GM21423 (cell line): ENCODE measurements around the gene MICALL1.
"Not testable (repeated sequence)": the region's sequence is repeated elsewhere in the genome, so short reads cannot be mapped to it uniquely, and the experiment has no call there.

Source experiments
- ATAC-seq: cut with Tn5 transposase; IDR thresholded peaks from one replicate; pipeline ENCODE4 v1.9.1; 2021; ENCODE audit warnings: mild to moderate bottlenecking, moderate library complexity; ENCODE audit not compliant: unreplicated experiment

Gene MICALL1

DNA sequence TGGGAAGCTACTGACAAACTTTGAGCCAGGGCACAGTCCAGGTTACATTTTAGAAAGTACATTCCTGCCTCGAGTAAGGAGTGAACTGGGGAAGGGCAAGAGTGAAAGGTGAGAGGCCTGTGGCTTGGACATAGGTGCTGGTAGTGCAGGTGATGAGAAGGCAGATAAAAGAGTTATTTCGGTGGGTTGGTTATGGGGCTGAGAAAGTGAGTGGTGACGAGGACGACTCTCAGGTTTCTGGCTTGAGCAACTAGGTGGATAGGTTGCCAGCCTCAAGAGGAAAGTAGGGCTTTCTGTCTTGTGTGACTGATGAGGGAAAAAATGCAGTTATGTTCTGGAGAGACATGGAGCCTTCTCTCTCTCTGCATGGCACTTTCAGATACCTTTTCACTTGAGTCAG lies 51.1 kb downstream of the MICALL1 start:
- no peak for ATAC-seq

DNA sequence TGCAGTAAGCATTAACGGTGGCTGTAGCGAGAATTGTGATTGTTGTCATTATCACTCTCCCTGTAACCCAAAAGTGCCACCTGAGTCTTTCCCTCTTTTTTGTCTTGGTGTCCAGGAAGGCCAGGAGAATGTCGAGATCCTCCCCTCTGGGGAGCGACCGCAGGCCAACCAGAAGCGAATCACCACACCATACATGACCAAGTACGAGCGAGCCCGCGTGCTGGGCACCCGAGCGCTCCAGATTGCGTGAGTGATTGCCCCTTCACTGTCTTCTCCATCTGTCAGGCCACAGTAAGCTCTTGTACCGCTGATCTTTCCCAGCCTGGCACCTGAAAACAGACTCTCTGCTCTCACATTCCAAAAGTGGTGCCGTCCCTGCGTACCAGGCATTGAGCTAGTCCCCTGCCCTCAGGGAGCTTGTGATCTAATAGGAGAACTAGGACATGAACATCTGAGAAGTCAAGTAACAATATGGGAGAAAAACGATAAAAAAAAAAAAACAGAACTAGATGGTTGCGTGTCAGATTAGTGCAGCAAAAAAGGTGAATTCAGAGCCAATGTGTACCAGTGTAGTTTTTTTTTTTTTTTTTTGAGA lies 53.2 kb downstream of the MICALL1 start:
- ATAC-seq, result no peak

DNA sequence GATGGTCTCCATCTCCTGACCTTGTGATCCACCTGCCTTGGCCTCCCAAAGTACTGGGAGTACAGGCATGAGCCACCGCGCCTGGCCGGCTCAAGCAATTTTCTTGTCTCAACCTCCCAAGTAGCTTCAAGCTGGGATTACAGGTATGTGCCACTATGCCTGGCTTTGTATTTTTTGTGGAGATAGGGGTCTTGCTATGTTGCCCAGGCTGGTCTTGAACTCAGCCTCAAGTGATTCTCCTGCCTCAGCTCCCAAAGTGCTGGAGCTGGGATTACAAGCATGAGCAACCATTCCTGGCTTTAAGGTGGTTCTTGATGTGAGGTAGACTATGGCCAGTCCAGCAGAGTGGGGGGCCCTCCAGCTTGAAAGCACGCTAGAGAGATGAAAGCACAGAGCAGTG lies 55.0 kb downstream of the MICALL1 start:
- ATAC-seq, result no peak

DNA sequence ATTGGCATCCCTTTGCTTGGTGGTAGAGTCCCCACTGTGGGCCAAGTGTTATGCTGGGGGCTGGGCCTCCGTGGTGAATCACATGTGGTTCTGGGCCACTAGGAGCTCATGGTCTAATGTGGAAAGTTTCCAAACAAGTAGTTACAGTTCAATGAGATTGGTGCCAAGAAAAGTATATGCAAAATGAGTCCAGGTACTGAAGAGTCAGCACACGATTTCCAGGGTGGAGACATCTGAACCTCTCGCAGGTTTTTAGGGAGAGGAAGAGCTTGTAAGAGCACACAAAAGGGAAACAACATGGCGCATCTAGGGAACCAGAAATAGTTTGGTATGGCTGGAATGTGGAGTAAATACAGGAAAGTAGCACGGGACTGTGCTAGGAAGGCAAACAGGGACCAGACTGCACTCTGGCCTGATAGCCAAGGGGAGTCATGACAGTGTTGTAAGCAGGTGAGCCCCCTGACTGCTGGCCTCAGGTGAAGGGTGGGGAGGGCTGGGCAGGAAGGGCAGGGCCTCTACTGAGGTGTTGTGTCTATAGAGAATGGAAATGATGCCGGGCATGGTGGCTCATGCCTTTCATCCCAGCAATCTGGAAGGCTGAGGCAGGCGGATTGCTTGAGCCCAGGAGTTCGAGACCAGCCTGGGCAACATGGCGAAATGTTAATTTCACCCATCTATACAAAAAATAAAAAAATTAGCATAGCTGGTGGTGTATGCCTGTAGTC lies 60.0 kb downstream of the MICALL1 start:
- no peak for ATAC-seq

DNA sequence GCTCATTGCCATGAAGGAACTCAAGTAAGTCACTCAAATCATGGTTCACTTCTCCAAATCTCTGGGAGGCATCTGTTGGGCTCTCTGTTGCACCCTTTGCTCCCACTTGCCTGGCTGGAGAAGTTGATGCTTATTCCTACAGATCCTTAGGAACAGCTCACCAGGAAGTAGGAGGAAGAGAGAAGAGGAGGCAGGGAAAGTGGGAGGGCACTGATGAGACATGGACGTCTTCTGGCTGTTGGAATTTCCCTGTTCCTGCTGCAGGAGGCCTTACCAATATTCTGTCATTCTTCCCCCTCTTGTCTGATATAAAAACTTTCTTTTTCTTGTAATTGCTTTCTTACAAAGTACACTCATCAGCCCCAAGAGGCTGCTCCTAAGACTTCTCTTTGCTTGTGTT lies 61.0 kb downstream of the MICALL1 start:
- no peak for ATAC-seq

DNA sequence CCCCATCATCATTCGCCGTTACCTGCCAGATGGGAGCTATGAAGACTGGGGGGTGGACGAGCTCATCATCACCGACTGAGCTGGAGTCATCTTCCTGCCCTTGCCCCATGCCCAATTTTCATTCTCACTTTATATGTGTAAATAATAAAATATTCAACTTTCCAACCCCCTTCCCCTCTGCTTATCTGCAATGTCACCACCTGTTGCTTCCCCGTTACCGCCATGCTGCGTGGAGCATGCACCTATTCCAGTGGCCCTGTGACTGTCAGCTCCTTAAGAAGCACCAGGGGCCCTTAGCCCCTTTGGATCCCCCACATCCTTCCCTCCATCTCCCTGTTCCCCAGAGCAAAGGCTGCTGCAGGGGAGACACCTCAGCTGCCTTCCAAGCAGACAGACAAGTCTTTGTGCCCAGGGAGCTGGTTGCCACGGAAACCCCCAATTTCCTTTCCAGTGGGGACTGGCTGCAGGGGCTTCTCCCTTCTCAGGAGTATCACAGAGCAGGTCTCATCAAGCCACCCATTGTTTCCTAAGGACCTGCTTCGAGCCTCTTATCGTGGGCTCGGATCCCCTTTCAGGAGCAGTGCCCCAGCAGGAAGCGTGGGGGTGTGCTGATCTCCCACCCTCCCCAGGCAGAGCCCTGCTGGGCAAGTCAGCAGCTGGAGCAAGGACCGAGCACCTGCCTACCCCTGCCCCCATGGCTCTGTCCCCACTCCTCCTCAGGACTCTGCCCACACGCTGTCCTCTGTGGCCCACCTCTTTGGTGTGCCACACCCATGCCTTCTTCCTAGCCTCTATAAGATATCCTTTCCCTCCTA lies 61.7 kb downstream of the MICALL1 start:
- ATAC-seq, result no peak

DNA sequence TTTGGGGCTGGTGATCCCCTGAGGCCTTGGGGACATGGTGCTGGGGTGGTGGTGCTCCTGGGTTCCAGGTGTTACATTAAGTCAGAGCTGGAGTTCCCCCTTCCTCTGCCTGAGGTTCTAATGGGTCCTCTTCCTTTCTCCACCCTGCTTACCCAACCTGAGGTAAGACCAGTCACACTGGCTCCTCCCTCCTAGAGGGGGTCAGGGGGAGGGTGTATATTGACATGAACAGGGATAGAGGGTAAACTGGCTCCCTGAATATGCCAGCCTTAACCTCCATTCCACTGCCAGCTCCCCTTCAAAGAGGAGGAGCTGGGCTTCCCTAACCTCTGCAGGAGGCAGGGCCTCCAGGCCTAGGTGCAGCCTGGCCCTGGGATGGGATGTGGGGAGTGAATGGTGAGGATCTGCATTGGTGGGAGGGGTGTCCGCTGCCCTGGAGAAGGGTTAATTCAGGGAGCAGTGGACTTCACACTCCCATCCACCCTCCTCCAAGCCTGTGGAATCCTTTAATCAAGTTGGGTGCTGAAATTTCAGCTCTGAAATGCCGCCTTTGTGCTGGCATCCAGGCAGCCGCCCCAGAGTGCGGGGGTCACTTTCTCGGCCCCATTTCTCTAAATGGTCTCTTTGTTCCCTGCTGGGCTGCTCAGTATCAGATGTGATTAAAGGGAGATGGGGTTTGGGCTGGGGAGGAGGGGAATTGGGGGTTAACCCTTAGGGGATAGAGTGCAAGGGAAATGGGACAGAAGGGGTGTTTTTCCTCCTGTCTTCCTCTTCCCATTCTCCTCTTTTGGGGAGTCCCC lies 62.6 kb downstream of the MICALL1 start:
- ATAC-seq, result no peak

DNA sequence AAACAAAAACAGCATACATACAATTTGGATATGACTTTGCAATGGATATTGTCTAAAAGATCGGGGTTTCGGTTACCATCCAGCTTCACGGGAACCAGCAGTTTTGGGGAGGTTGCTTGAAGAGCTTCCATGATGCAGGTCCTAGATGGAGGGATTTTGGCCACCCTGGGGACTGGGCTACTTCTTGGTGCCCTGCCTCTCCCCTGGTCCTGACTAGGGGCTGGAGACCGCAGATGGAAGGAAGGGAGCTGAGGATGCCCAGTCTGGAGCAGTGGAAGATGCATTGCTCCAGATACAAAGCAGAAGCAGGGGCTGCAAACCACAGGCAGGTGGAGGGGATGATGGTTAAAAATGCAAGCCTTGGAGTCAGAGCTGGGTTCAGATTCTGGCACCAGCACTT lies 64.8 kb downstream of the MICALL1 start:
- ATAC-seq, result no peak

DNA sequence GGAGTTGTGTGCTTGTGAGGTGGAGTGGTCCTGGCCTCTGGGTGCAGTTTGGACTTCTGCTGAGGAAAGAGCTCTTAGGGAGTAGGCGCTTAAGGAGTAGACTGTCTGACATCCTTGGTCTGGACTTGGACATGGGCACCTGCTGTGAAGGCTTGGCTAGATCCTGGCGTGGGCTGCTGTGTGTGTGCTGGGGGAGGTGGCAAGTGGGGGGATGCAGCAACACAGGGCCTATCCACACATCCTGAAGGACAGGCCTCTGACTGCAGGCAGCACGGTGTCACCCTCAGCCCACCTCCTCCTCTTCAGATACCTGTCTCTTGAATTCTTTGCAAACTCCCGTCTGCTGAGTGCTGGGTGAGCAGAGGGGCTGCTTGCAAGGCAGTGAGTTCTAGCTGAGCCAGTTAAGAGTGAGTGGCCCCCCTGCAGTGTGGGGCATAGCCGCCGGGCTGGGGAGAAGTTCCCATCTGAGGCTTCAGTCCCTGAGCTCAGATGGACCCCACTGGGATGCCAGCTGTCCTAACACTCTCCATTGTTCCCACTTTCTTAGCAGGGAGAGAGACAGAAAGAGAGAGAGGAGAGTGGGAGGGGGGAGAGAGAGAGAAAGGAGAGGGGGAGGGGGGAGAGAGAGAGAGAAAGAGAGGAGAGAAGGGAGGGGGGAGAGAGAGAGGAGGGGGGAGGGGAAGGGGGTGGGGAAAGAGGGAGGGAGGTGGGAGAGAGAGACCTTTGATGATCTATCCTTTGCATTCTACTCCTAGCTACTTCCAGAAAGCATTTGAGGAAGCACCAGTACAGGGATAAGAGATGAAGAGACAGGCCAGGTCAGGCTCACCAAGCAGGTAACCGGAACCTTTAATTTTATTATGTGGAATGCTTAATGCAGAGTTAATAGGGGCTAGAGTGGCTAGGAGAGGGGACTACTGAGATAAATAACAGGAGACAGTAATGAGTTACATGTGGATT lies 65.7 kb downstream of the MICALL1 start:
- ATAC-seq, result no peak

DNA sequence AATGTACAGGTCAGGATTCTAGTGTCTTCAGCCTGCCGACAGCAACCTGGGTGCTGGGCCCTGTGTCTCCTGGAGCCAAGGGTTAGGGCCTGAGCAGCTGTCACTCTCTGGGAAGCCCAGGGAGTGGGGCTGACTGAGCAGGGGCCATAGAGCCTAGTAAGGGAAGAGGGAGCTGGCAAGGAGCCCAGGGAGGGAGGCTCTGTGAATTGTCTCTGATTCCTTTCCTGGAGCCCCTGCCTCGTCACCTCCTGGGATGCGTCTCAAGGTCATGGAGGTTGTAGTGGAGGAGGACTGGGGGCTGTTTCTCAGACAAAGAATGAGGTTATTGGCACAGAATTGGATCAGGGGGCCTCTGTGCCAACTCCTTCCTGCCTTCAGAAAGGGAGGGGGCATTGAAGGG lies 66.4 kb downstream of the MICALL1 start:
- ATAC-seq, result no peak

DNA sequence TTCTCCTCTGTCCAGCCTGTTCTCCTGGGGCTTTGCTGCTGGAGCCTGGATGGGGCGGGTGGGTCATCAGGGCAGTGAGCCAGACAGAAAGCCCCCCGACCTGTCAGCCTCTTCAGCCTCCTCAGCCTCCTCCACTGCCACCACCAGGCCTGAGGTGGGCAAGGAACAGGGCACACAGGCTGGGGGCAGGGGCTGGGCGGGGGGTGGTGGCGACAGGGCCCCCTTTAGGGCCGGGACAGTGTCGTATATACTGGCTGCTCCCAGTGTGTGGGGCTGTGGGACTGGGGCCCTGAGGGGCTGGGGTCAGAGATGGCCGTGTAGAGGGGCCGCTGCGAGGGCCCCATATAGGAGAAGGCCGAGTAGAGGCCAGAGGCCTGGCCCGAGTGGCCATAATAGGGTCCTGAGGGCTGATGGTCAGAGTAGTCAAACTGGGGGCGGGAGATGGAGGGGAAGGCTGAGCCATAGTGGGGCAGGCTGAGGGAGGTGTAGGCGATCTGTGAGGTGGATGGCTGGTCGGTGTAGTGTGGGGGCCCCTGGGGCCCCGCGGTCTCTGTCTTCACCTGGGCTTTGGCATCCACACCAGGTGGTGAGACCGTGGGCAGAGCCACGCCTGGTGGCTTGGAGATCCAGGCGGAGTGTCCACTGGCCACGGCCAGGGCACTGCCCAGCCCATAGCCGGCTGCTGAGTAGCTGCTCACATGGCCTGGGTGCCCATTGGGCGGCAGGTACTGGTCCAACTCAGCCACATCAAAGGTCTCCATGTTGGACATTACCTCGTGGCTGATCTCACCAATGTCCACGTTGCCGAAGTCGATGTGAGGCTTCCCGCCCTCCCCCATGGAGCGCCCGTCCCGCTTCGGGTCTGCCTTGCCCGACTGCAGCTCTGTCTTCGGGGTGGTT lies 67.4 kb downstream of the MICALL1 start:
- ATAC-seq, result no peak

DNA sequence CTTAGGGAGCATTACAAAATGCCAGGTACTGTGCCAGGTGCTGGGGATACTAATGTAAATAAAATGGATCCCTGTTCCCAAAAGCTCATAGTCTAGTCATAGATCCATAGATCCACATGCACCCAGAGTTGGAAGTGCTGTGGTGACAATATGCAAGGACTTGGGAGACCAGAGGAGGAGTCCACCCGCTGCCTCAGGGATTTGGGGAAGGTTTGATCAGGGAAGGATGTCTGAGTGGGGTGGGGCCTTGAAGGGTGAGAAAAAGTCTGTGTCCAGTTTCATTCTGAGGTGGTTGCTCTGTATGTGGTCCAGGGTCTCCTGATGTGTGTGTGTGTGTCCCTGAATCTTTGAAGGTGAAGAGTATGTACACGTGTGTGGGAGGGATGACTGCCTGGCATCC lies 69.1 kb downstream of the MICALL1 start:
- ATAC-seq, result no peak

DNA sequence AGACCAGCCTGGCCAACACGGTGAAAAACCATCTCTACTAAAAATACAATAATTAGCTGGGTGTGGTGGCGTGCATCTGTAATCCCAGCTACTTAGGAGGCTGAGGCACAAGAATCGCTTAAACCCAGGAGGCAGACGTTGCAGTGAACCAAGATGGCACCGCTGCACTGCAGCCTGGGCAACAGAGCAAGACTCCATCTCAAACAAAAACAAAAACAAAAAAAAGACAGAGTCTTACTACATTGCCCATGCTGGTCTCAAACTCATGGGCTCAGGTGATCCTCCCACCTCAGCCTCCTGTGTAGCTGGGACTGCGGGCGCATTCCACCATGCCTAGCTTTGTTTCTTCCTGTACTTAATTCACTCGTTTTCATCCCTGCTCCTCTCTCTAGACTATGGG lies 69.9 kb downstream of the MICALL1 start:
- ATAC-seq, result not testable (repeated sequence)

DNA sequence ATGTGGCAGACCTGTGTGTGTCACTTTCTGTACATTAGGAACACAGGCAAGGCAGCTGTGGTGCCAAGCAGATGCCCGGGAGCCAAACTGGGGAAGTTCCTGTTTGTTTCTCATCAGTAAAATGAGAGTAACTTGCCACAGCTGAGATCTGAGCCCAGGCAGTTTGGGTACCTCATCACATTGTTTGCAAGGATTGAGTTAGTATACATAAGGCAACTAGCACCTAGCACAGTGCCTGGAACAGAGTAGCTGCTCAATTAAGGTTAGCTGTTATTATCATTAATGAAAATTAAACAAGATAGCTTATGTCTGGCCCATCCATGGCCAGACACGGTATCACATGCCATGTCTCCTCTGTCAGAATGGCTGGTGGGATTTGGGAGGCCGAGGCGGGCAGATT lies 70.5 kb downstream of the MICALL1 start:
- ATAC-seq, result no peak

DNA sequence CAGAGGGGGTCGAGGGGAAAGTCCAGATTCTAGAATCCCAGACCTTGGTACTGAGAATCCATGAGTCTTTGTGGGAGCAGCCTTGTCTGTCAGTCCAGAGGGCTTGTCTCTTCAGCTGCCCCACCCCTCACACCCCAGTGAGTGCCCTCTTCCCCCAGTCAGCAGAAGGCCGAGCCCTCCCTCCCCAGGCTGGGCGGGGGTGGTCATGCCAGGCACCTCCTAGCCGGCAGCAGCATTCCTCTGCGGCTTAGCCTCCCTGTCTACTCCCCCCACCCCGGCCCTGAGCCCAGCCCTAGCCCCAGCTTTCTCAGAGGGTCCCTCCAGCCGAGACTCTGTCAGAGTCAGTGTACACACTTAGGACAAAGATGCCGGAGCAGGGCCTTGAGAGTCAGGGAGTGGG lies 73.7 kb downstream of the MICALL1 start:
- ATAC-seq, result no peak

DNA sequence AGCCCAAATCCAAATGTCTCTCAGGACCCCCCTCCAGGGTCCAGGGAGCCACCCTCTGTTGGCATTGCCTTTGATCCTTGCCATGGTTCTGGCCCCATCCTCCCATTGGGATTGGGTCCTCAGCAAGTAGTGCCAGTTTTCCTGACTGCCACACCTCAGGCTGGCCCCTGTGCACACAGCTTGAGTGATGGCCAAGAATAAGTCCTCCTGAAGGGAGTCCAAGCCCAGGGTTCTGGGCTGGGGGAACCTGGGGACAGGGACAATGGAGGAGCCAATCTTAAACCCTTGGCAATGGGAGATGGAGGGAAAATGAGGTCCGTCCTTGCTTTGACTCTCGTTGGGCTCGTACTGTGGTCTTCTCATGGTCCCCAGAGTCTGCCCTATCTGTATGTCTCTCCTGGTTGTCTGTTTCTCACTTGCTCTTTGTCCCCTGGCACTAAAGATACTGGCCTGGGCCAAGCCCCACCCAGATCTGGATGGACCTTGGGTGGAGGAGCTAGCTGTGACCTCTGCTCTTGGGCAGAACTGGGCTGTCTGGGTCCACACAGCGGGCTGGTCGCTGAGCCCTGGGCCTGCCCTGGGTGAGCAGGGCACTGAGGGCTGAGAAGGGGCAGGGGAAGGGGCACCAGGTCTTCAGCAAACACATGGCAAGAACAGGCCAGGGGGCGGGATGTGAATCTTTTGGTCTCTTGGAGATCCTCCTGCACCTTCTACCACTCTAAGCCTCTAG lies 75.3 kb downstream of the MICALL1 start:
- ATAC-seq, result no peak

DNA sequence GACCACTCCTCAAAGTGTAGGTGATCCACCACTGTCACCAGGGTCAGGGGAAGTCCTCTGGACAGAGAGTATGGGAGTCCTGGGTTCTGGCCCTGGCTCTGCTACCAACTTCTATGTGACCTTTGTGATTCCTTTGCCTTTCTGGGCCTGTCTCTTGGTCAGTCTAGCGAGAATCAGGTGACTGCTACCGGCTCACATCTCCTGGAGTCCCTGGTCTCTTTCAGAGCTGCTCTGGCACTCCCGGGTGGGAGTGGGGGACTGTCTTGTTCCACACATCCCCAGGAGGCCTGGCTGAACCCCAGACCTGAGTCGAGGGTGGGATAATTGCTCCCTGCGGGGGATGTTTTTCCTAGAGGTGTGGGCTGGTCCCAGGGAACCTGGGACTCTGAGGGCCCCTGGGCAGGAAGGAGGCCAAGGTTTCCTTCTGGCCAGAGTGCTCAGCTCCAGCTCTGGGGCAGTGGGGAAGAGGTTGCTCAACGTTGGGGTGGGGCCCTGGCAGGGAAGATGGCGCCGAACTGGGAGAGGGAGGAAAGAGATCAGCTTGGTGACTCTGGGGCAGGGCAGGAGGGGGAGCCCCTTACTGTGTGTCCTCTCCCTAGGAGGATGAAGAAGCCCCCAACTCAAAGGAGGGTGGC lies 76.2 kb downstream of the MICALL1 start:
- ATAC-seq, result no peak
